ENCODE results near the gene MICU1. TPM values are rescaled to one million over a fixed set of nuclear protein-coding genes. Genes with fewer than 3 reads are reported as not detected.

MICU1 gene
- total and polyA plus RNA-seq, 2 of the 13 experiments (the other 11 are each of a cell fraction or from before 2014, with no cell fraction given): 32.5 to 56.1 TPM

DNA sequence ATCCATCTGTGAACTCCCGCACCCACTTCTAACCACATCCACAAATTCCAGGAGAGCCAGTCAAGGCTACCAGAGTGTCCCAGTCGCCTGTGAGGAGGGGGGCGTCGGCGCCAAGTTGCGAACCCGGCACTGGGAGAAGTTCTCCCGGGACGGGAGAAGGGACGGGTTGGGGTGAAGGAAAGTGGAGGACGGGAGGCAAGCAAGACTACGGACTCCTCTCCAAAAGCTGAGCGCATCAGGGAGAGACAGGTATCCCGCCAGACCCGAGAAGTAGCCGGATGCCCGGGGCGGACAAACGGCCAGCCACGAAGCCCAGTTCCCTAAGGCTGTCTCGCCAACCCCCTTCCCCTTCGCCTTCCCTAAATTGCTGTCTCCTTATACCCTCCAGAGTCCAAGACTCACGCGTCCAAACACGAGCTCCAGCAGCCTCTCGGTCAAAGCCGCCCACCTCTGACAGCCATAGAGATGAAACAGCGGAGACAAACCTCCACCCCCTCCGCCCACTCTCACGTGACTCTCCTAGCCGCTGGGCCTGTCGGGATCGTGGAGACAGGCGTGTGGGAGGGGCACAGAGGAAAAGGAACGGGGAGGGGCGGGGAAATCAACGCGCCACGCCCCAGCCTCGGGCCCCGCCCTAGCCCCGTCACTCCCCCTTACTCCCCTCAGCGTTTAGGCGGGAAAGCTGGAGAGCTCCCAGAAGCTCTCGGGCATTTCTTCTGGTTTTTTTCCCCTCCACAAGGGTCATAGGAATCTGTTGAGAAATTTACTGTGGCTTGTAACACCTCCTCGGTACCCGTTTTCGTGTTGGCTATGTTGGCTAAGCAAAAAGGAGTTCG lies at the start of gene MICU1 (continued):
- TF ChIP-seq, protein P1, sequence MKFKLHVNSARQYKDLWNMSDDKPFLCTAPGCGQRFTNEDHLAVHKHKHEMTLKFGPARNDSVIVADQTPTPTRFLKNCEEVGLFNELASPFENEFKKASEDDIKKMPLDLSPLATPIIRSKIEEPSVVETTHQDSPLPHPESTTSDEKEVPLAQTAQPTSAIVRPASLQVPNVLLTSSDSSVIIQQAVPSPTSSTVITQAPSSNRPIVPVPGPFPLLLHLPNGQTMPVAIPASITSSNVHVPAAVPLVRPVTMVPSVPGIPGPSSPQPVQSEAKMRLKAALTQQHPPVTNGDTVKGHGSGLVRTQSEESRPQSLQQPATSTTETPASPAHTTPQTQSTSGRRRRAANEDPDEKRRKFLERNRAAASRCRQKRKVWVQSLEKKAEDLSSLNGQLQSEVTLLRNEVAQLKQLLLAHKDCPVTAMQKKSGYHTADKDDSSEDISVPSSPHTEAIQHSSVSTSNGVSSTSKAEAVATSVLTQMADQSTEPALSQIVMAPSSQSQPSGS (CRISPR knock-in tag; IDR thresholded peaks at IDR 0.05): 0 out of 2 replicates have a peak, but pooled peaks have one; percentile 62
- TF ChIP-seq, protein P2, sequence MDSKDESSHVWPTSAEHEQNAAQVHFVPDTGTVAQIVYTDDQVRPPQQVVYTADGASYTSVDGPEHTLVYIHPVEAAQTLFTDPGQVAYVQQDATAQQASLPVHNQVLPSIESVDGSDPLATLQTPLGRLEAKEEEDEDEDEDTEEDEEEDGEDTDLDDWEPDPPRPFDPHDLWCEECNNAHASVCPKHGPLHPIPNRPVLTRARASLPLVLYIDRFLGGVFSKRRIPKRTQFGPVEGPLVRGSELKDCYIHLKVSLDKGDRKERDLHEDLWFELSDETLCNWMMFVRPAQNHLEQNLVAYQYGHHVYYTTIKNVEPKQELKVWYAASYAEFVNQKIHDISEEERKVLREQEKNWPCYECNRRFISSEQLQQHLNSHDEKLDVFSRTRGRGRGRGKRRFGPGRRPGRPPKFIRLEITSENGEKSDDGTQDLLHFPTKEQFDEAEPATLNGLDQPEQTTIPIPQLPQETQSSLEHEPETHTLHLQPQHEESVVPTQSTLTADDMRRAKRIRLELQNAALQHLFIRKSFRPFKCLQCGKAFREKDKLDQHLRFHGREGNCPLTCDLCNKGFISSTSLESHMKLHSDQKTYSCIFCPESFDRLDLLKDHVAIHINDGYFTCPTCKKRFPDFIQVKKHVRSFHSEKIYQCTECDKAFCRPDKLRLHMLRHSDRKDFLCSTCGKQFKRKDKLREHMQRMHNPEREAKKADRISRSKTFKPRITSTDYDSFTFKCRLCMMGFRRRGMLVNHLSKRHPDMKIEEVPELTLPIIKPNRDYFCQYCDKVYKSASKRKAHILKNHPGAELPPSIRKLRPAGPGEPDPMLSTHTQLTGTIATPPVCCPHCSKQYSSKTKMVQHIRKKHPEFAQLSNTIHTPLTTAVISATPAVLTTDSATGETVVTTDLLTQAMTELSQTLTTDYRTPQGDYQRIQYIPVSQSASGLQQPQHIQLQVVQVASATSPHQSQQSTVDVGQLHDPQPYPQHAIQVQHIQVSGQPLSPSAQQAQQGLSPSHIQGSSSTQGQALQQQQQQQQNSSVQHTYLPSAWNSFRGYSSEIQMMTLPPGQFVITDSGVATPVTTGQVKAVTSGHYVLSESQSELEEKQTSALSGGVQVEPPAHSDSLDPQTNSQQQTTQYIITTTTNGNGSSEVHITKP (CRISPR knock-in tag; IDR thresholded peaks at IDR 0.05; ENCODE audit: low read depth): no peak
- TF ChIP-seq, protein P3, sequence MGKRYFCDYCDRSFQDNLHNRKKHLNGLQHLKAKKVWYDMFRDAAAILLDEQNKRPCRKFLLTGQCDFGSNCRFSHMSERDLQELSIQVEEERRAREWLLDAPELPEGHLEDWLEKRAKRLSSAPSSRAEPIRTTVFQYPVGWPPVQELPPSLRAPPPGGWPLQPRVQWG (CRISPR knock-in tag; IDR thresholded peaks at IDR 0.05; ENCODE audit: borderline replicate concordance, low read depth): no peak
- TF ChIP-seq, protein P4, sequence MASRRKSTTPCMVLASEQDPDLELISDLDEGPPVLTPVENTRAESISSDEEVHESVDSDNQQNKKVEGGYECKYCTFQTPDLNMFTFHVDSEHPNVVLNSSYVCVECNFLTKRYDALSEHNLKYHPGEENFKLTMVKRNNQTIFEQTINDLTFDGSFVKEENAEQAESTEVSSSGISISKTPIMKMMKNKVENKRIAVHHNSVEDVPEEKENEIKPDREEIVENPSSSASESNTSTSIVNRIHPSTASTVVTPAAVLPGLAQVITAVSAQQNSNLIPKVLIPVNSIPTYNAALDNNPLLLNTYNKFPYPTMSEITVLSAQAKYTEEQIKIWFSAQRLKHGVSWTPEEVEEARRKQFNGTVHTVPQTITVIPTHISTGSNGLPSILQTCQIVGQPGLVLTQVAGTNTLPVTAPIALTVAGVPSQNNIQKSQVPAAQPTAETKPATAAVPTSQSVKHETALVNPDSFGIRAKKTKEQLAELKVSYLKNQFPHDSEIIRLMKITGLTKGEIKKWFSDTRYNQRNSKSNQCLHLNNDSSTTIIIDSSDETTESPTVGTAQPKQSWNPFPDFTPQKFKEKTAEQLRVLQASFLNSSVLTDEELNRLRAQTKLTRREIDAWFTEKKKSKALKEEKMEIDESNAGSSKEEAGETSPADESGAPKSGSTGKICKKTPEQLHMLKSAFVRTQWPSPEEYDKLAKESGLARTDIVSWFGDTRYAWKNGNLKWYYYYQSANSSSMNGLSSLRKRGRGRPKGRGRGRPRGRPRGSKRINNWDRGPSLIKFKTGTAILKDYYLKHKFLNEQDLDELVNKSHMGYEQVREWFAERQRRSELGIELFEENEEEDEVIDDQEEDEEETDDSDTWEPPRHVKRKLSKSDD (CRISPR knock-in tag; IDR thresholded peaks at IDR 0.05; ENCODE audit: low read depth): no peak
- TF ChIP-seq PHF20 (CRISPR knock-in tag; IDR thresholded peaks at IDR 0.05) (peak; percentile 68), CHCHD3 (CRISPR knock-in tag; IDR thresholded peaks at IDR 0.05) (0 out of 2 replicates have a peak, but pooled peaks have one; percentile 34), BCL6 (CRISPR knock-in tag; IDR thresholded peaks at IDR 0.05) (0 out of 2 replicates have a peak, but pooled peaks have one; percentile 11), ZNF615 (CRISPR knock-in tag; IDR thresholded peaks at IDR 0.05; ENCODE audit: borderline replicate concordance) (no peak), SMARCC2 (IDR thresholded peaks at IDR 0.05) (no peak), ZNF569 (CRISPR knock-in tag; IDR thresholded peaks at IDR 0.05; ENCODE audit: borderline replicate concordance) (no peak), REPIN1 (CRISPR knock-in tag; IDR thresholded peaks at IDR 0.05; ENCODE audit: borderline replicate concordance, low read depth) (no peak), ATF7-NPFF (CRISPR knock-in tag; IDR thresholded peaks at IDR 0.05; ENCODE audit: low read depth) (no peak; the same call in 1 of the 2 replicates), KLF9 (CRISPR knock-in tag; IDR thresholded peaks at IDR 0.05; ENCODE audit: low read depth) (0 out of 2 replicates have a peak, but pooled peaks have one; percentile 72), TRIM24 (CRISPR knock-in tag; IDR thresholded peaks at IDR 0.05) (no peak)
- TF ChIP-seq, protein P5, sequence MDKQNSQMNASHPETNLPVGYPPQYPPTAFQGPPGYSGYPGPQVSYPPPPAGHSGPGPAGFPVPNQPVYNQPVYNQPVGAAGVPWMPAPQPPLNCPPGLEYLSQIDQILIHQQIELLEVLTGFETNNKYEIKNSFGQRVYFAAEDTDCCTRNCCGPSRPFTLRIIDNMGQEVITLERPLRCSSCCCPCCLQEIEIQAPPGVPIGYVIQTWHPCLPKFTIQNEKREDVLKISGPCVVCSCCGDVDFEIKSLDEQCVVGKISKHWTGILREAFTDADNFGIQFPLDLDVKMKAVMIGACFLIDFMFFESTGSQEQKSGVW (CRISPR knock-in tag; IDR thresholded peaks at IDR 0.05; ENCODE audit: borderline replicate concordance): no peak
- TF ChIP-seq, protein P6, sequence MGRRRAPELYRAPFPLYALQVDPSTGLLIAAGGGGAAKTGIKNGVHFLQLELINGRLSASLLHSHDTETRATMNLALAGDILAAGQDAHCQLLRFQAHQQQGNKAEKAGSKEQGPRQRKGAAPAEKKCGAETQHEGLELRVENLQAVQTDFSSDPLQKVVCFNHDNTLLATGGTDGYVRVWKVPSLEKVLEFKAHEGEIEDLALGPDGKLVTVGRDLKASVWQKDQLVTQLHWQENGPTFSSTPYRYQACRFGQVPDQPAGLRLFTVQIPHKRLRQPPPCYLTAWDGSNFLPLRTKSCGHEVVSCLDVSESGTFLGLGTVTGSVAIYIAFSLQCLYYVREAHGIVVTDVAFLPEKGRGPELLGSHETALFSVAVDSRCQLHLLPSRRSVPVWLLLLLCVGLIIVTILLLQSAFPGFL (CRISPR knock-in tag; IDR thresholded peaks at IDR 0.05): no peak; the same call in 1 of the 2 replicates

Data from HepG2 (cell line).